Measurements from ENCODE around the gene OLIG1.

OLIG1 gene

DNA sequence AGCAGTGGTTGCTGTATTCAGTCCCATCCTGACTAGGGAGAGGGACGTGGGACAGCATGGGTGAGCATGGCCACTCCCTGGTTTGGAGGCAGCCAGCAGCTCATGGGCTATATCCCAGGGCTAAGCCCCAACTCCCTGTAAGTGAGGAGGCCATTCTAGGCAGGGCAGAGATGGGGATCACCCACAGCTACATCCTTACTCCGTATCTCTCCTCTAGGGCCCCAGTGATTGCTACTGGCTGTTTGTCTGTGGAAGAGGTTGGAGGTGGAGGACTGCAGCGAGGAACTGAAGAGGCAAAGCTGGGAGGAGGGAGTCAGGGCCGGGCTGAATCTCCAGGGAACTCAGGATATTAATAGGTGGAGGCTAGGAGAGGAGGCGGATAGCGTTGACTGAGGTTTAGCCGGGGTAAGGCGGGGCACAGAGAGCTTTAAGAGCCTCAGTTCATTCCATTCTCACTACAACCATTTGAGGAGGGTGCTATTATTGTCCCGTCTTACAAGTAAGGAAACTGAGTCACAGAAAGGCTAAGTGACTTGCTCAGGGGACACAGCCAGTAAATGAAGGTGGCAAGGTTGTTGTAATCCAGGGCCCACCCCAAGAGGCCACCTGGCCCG, 37.4 kb upstream of the OLIG1 start:
- no peak overlapping the region for H3K27ac ChIP-seq (ENCODE audit: low read depth, low read length)

DNA sequence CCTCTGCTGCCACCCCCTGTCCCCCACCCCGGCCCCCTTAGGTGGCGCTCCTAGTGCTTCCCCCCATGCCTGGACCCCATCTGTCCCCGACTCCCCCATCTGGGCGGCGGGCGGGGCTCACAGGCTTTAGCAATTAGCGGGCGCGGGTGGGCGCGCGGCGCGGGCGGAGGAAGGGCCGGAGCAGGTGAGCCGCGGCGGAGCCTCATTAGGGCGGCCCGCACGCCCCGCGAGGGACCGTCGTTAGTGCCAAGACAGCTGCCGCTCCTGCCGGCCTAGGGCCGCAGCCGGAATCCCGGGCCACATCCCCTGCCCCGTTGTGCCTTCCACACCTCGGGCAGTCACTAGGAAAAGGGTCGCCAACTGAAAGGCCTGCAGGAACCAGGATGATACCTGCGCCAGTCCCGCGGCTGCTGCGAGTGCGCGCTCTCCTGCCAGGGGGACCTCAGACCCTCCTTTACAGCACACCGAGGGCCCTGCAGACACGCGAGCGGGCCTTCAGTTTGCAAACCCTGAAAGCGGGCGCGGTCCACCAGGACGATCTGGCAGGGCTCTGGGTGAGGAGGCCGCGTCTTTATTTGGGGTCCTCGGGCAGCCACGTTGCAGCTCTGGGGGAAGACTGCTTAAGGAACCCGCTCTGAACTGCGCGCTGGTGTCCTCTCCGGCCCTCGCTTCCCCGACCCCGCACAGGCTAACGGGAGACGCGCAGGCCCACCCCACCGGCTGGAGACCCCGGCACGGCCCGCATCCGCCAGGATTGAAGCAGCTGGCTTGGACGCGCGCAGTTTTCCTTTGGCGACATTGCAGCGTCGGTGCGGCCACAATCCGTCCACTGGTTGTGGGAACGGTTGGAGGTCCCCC, 36.6 kb upstream of the OLIG1 start:
- no peaks in the 10 kb centered on the region for H3K4me1 ChIP-seq (ENCODE audit: control insufficient read depth, low read length)
- H4K20me1 ChIP-seq (ENCODE audit: control insufficient read depth, insufficient read depth, low read depth, low read length), result no peaks in the 10 kb centered on the region
- H3K9me3 ChIP-seq (ENCODE audit: control insufficient read depth, insufficient read depth, low read length), result no peaks in the 10 kb centered on the region
- no peaks in the 10 kb centered on the region for H3F3A ChIP-seq (ENCODE audit: control insufficient read depth, insufficient read depth)
- no peaks in the 10 kb centered on the region for H3K36me3 ChIP-seq (ENCODE audit: control insufficient read depth, low read length)
- H3K4me3 ChIP-seq (ENCODE audit: low read length), result no peak overlapping the region
- no peaks in the 10 kb centered on the region for H3K9me2 ChIP-seq (replicated peaks; ENCODE audit: control insufficient read depth, low read length)
- H3K27ac ChIP-seq (ENCODE audit: low read depth, low read length), result no peak overlapping the region
- no peaks in the 10 kb centered on the region for H3K27me3 ChIP-seq (ENCODE audit: control insufficient read depth, low read length)
- TF ChIP-seq, protein P1, sequence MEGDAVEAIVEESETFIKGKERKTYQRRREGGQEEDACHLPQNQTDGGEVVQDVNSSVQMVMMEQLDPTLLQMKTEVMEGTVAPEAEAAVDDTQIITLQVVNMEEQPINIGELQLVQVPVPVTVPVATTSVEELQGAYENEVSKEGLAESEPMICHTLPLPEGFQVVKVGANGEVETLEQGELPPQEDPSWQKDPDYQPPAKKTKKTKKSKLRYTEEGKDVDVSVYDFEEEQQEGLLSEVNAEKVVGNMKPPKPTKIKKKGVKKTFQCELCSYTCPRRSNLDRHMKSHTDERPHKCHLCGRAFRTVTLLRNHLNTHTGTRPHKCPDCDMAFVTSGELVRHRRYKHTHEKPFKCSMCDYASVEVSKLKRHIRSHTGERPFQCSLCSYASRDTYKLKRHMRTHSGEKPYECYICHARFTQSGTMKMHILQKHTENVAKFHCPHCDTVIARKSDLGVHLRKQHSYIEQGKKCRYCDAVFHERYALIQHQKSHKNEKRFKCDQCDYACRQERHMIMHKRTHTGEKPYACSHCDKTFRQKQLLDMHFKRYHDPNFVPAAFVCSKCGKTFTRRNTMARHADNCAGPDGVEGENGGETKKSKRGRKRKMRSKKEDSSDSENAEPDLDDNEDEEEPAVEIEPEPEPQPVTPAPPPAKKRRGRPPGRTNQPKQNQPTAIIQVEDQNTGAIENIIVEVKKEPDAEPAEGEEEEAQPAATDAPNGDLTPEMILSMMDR (IDR thresholded peaks at IDR 0.05; ENCODE audit: low read depth, low read length, poor library complexity, severe bottlenecking), result no peak
- no peak for TF ChIP-seq EZH2phosphoT487 (IDR thresholded peaks at IDR 0.05; ENCODE audit: borderline replicate concordance, low read length)
- H3K79me2 ChIP-seq (ENCODE audit: control insufficient read depth, low read length), result no peaks in the 10 kb centered on the region
- H3K4me2 ChIP-seq (ENCODE audit: low read length), result no peak overlapping the region

More for the DNA sequence above, 37.4 kb upstream of the OLIG1 start:
- no peaks in the 10 kb centered on the region for H4K20me1 ChIP-seq (ENCODE audit: control insufficient read depth, insufficient read depth, low read depth, low read length)
- no peak for TF ChIP-seq EZH2phosphoT487 (IDR thresholded peaks at IDR 0.05; ENCODE audit: borderline replicate concordance, low read length)
- TF ChIP-seq, protein P1 (IDR thresholded peaks at IDR 0.05; ENCODE audit: low read depth, low read length, poor library complexity, severe bottlenecking), result no peak
- no peak overlapping the region for H3K4me2 ChIP-seq (ENCODE audit: low read length)
- H3K4me1 ChIP-seq (ENCODE audit: control insufficient read depth, low read length), result no peaks in the 10 kb centered on the region
- no peaks in the 10 kb centered on the region for H3F3A ChIP-seq (ENCODE audit: control insufficient read depth, insufficient read depth)
- no peaks in the 10 kb centered on the region for H3K27me3 ChIP-seq (ENCODE audit: control insufficient read depth, low read length)
- H3K4me3 ChIP-seq (ENCODE audit: low read length), result no peak overlapping the region
- H3K79me2 ChIP-seq (ENCODE audit: control insufficient read depth, low read length), result no peaks in the 10 kb centered on the region
- H3K9me2 ChIP-seq (replicated peaks; ENCODE audit: control insufficient read depth, low read length), result no peaks in the 10 kb centered on the region
- no peaks in the 10 kb centered on the region for H3K9me3 ChIP-seq (ENCODE audit: control insufficient read depth, insufficient read depth, low read length)
- no peaks in the 10 kb centered on the region for H3K36me3 ChIP-seq (ENCODE audit: control insufficient read depth, low read length)

GRCh38 chr21:33033961-33034413, 36.0 kb upstream of the OLIG1 start:
- Histone ChIP-seq H3K4me3 (ENCODE audit: low read length) (no peak overlapping the region), H3K27me3 (ENCODE audit: control insufficient read depth, low read length) (no peaks in the 10 kb centered on the region), H3K4me2 (ENCODE audit: low read length) (no peak overlapping the region), H3F3A (ENCODE audit: control insufficient read depth, insufficient read depth) (no peaks in the 10 kb centered on the region), H3K9me2 (replicated peaks; ENCODE audit: control insufficient read depth, low read length) (no peaks in the 10 kb centered on the region), H4K20me1 (ENCODE audit: control insufficient read depth, insufficient read depth, low read depth, low read length) (no peaks in the 10 kb centered on the region), H3K27ac (ENCODE audit: low read depth, low read length) (no peak overlapping the region), H3K79me2 (ENCODE audit: control insufficient read depth, low read length) (no peaks in the 10 kb centered on the region), H3K4me1 (ENCODE audit: control insufficient read depth, low read length) (no peaks in the 10 kb centered on the region), H3K9me3 (ENCODE audit: control insufficient read depth, insufficient read depth, low read length) (no peaks in the 10 kb centered on the region), H3K36me3 (ENCODE audit: control insufficient read depth, low read length) (no peaks in the 10 kb centered on the region)
- TF ChIP-seq, protein P1 (IDR thresholded peaks at IDR 0.05; ENCODE audit: low read depth, low read length, poor library complexity, severe bottlenecking), result no peak
- TF ChIP-seq EZH2phosphoT487 (IDR thresholded peaks at IDR 0.05; ENCODE audit: borderline replicate concordance, low read length), result no peak

Measured in DOHH2 (cell line).